B cell (primary cell): ENCODE results near the gene ITGAE.

Experiments used
- EZH2 ChIP-seq: IDR thresholded peaks from 2 replicates; pipeline ENCODE4 v1.6.1; 2012; ENCODE audit warnings: borderline replicate concordance, low read depth, mild to moderate bottlenecking, moderate library complexity, low read length; ENCODE audit not compliant: insufficient read depth, poor library complexity, severe bottlenecking
- TF ChIP-seq, protein P1 (sequence below): fragments of 200-600 bp; IDR thresholded peaks from one replicate; pipeline ENCODE4 v1.8.0; 2022; ENCODE audit warnings: antibody characterized with exemption, mild to moderate bottlenecking

DNA sequence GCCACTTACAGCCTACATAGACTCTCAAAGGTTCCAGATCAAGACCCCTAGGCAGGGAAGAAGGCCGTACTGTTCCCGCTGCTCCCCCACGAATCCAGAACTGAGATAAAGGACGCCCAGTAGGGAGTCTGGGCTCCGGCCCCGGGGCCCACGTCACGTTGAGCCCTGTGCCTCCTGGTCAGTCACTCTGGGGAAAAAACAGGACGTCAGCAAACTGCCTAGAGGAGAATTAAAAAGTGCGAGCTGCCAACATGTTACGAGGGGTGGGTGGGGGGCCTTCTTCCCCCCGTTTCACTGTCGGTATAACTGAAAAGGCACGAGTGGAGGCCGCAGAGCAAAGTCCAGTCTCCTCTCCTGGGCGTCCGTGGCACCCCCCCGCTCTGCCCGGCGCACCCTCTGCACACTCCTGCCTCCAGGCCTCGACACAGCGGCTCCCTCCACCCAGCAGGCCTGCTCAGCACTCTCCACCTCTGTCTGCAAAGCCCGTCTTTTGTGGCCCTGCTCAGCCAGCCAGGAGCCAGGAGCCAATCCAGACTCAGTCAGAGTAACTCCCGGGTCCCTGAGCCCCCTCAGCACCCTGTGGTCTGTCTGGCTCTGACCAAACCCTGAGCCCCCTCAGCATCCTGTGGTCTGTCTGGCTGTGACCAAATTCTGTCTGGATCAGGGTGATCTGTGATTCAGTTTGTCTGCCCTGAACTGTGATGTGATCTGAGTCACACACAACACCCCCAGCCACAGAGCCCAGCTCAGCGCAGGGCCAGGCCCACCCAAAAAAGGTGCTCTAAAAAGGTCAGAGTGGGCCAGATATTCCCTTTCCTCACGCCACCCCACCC is 6.2 kb downstream of the ITGAE start:
- TF ChIP-seq, protein P1, sequence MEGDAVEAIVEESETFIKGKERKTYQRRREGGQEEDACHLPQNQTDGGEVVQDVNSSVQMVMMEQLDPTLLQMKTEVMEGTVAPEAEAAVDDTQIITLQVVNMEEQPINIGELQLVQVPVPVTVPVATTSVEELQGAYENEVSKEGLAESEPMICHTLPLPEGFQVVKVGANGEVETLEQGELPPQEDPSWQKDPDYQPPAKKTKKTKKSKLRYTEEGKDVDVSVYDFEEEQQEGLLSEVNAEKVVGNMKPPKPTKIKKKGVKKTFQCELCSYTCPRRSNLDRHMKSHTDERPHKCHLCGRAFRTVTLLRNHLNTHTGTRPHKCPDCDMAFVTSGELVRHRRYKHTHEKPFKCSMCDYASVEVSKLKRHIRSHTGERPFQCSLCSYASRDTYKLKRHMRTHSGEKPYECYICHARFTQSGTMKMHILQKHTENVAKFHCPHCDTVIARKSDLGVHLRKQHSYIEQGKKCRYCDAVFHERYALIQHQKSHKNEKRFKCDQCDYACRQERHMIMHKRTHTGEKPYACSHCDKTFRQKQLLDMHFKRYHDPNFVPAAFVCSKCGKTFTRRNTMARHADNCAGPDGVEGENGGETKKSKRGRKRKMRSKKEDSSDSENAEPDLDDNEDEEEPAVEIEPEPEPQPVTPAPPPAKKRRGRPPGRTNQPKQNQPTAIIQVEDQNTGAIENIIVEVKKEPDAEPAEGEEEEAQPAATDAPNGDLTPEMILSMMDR: no peak
- TF ChIP-seq EZH2: no peak
